Large intestine (tissue), 3 donors: ENCODE results near the gene TBC1D14. TPM values are rescaled to one million over a fixed set of nuclear protein-coding genes. Genes with fewer than 3 reads are reported as not detected.

Experiments used
- DNase-seq, 2 donors: peaks; one replicate each; pipeline versions ENCODE4 v3.0.0 to v3.0.0-alpha.2; 2013
- H3K27ac ChIP-seq: one replicate; pipeline ENCODE4 v1.5.1; 2013; ENCODE audit warnings: low read length
- H3K27me3 ChIP-seq: 2 replicates; pipeline ENCODE4 v1.6.1; 2013; ENCODE audit warnings: low read length; ENCODE audit not compliant: control insufficient read depth, insufficient read depth
- H3K36me3 ChIP-seq: 2 replicates; pipeline ENCODE4 v1.6.1; 2013; ENCODE audit warnings: low read length; ENCODE audit not compliant: control insufficient read depth, insufficient read depth
- H3K4me1 ChIP-seq: one replicate; pipeline ENCODE4 v1.6.1; 2013; ENCODE audit warnings: low read length; ENCODE audit not compliant: control insufficient read depth, insufficient read depth
- H3K4me3 ChIP-seq: one replicate; pipeline ENCODE4 v1.5.1; 2013; ENCODE audit warnings: low read length
- H3K9me3 ChIP-seq: one replicate; pipeline ENCODE4 v1.6.1; 2013; ENCODE audit warnings: mild to moderate bottlenecking, low read depth, low read length, moderate library complexity; ENCODE audit not compliant: control insufficient read depth
- WGBS: methylation state at CpG from one replicate; pipeline ENCODE4 v1.1.5; 2013; ENCODE audit warnings: low lambda C conversion rate; ENCODE audit not compliant: insufficient coverage; 5-methylcytosine and 5-hydroxymethylcytosine counted together
- polyA plus RNA-seq: library from polyadenylated mRNA; unstranded; fragments of 120-200 nt; gene quantifications from one replicate; pipeline ENCODE4 v1.2.1, GENCODE V29; 2013

Gene TBC1D14
- polyA plus RNA-seq, 1 donor, result 48.9 TPM

GRCh38 chr4:7030856-7031255 lies 121.2 kb downstream of the TBC1D14 start:
- no peak overlapping the region for H3K27ac ChIP-seq
- no peaks in the 10 kb centered on the region for H3K27me3 ChIP-seq
- DNase-seq, result no peak
- H3K4me1 ChIP-seq, result peaks cover 4% of the 10 kb centered on the region
- WGBS, result no CpG with 5 or more reads among the region's 10 CpGs
- H3K4me3 ChIP-seq, result no peak overlapping the region
- no peaks in the 10 kb centered on the region for H3K9me3 ChIP-seq
- peaks cover 52% of the 10 kb centered on the region for H3K36me3 ChIP-seq

- H3K36me3 ChIP-seq, result peaks cover 45% of the 10 kb centered on the region
- H3K9me3 ChIP-seq, result no peaks in the 10 kb centered on the region
- WGBS, result 80% methylated on average over 1 of the region's 35 CpGs
- H3K4me1 ChIP-seq, result peaks cover 4% of the 10 kb centered on the region
- no peak for DNase-seq
- H3K4me3 ChIP-seq, result no peak overlapping the region
- no peaks in the 10 kb centered on the region for H3K27me3 ChIP-seq
- no peak overlapping the region for H3K27ac ChIP-seq
These were observed 122.2 kb downstream of the TBC1D14 start for GRCh38 chr4:7031558-7032449.

GRCh38 chr4:7032596-7032995 lies 123.0 kb downstream of the TBC1D14 start:
- Histone ChIP-seq H3K4me3 (no peak overlapping the region), H3K9me3 (no peaks in the 10 kb centered on the region), H3K27me3 (no peaks in the 10 kb centered on the region), H3K36me3 (peaks cover 40% of the 10 kb centered on the region), H3K27ac (no peak overlapping the region), H3K4me1 (peaks cover 4% of the 10 kb centered on the region)
- no peak for DNase-seq
- no CpG with 5 or more reads among the region's 8 CpGs for WGBS

- Histone ChIP-seq H3K27me3 (no peaks in the 10 kb centered on the region), H3K4me1 (peaks cover 4% of the 10 kb centered on the region), H3K9me3 (no peaks in the 10 kb centered on the region), H3K36me3 (peaks cover 30% of the 10 kb centered on the region), H3K27ac (no peak overlapping the region), H3K4me3 (no peak overlapping the region)
- no peak for DNase-seq
- WGBS, result no CpG with 5 or more reads among the region's 20 CpGs
These were observed 124.8 kb downstream of the TBC1D14 start for GRCh38 chr4:7034262-7035081.

GRCh38 chr4:7037425-7037824 lies 127.8 kb downstream of the TBC1D14 start:
- H3K9me3 ChIP-seq, result no peaks in the 10 kb centered on the region
- no CpG with 5 or more reads among the region's 6 CpGs for WGBS
- peaks cover 12% of the 10 kb centered on the region for H3K4me1 ChIP-seq
- peaks cover 3% of the 10 kb centered on the region for H3K36me3 ChIP-seq
- no peaks in the 10 kb centered on the region for H3K27me3 ChIP-seq
- no peak overlapping the region for H3K27ac ChIP-seq
- peak in 1 of 2 donors; percentile 35 for DNase-seq
- H3K4me3 ChIP-seq, result no peak overlapping the region

GRCh38 chr4:7040765-7041164 lies 131.1 kb downstream of the TBC1D14 start:
- Histone ChIP-seq H3K9me3 (no peaks in the 10 kb centered on the region), H3K27me3 (no peaks in the 10 kb centered on the region), H3K36me3 (no peaks in the 10 kb centered on the region), H3K27ac (no peak overlapping the region), H3K4me1 (peaks cover 14% of the 10 kb centered on the region), H3K4me3 (no peak overlapping the region)
- WGBS, result 100% methylated on average over 1 of the region's 4 CpGs
- no peak for DNase-seq

- H3K27me3 ChIP-seq, result no peaks in the 10 kb centered on the region
- no peak overlapping the region for H3K4me3 ChIP-seq
- H3K4me1 ChIP-seq, result peaks cover 14% of the 10 kb centered on the region
- peak in 1 of 2 donors; percentile 29 for DNase-seq
- WGBS, result 82% methylated on average over 2 of the region's 19 CpGs
- H3K9me3 ChIP-seq, result no peaks in the 10 kb centered on the region
- no peak overlapping the region for H3K27ac ChIP-seq
- no peaks in the 10 kb centered on the region for H3K36me3 ChIP-seq
These were observed 131.6 kb downstream of the TBC1D14 start for GRCh38 chr4:7041246-7041645.

GRCh38 chr4:7041801-7042502 lies 132.3 kb downstream of the TBC1D14 start:
- Histone ChIP-seq H3K27me3 (no peaks in the 10 kb centered on the region), H3K4me1 (peaks cover 14% of the 10 kb centered on the region), H3K27ac (peak overlapping the region; percentile 55), H3K4me3 (peak overlapping the region; percentile 79), H3K9me3 (no peaks in the 10 kb centered on the region), H3K36me3 (no peaks in the 10 kb centered on the region)
- no CpG with 5 or more reads among the region's 42 CpGs for WGBS
- DNase-seq, result peak; percentile 12 to 22

GRCh38 chr4:7042503-7043283 lies 133.1 kb downstream of the TBC1D14 start:
- no peaks in the 10 kb centered on the region for H3K27me3 ChIP-seq
- peaks cover 14% of the 10 kb centered on the region for H3K4me1 ChIP-seq
- WGBS, result no CpG with 5 or more reads among the region's 90 CpGs
- no peaks in the 10 kb centered on the region for H3K36me3 ChIP-seq
- H3K27ac ChIP-seq, result peak overlapping the region; percentile 55
- H3K9me3 ChIP-seq, result no peaks in the 10 kb centered on the region
- DNase-seq, result peak; percentile 97 to 99
- H3K4me3 ChIP-seq, result peak overlapping the region; percentile 79
